Ureter (tissue), 1 donor: Measurements from ENCODE around the gene SART1. TPM values are rescaled to one million over a fixed set of nuclear protein-coding genes. Genes with fewer than 3 reads are reported as not detected.
"Not testable (repeated sequence)": the region's sequence is repeated elsewhere in the genome, so short reads cannot be mapped to it uniquely, and the experiment has no call there.

Experiments
- DNase-seq: peaks from one replicate; pipeline ENCODE4 v3.0.0-alpha.2; 2020; ENCODE audit warnings: low spot score
- total RNA-seq: library from RNA; stranded (reverse); gene quantifications from one replicate; pipeline ENCODE4 v1.2.4, GENCODE V29; 2023
- donor health status: DM: yes; HTN: yes; CAD: no.

SART1 gene
- total RNA-seq, 1 donor from 2014 or later, result 48.6 TPM

DNA sequence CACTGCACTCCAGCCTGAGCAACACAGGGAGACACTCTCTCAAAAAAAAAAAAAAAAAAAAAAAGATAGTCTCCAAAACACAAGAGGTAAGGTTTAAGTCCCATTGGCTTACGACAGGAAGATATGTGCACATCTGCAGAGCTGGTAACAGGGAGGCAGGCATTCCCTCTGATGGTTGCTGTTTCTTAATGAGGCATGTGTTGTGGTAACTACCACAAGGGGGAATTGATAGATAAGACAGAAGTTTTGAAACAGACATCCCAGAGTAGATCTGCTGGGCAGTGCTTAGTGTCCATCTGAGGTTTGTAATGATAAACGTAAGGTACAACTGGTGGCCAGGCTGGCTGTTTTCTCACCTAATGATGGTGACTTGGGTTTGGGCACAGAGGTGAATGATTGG, 35.8 kb downstream of the SART1 start:
- DNase-seq, result no peak

DNA sequence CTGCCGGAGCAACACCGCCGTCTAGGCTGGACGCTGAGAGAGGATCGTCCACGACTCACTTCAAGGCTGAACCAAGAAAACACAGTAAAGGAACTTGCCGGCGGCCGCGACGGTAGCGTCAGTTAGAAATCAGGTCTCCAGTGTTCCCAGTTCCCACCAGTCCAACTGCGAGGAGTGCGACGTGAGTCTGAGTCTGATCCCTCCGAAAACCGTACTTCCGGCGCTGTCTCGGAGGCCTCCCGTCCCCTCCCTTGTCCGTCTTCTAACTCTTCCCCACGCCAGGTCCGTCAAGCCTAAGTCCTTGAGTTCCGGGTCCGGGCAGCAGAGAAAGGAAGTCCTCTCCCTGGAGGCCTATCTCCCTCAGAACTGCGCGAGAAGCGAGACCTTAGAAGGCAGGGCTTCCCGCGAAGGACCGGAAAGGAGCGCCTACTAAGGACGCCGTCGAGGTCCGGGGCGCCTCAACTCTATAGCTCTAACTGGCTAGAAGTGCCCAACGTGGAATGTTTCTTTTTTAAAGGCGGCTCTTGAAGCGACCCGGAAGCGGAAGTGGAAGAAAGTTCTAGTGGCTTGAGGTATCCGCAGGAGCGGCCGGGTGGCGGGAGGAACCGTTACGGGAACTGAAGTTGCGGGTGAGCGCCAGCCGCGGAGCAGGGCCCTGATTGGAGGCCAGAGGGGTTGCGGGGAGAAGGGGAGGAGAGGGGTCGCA, 40.6 kb downstream of the SART1 start, which contains the start of the genes BANF1 and EIF1AD:
TSS of gene BANF1 (plus strand) at position 562 of the 706 bp plus-strand sequence. CDS start 748 bp downstream, outside the sequence.
TSS of gene EIF1AD (minus strand) at position 216 of the 706 bp plus-strand sequence. CDS start 1,768 bp downstream, outside the sequence.
- DNase-seq, result peak; percentile 94

DNA sequence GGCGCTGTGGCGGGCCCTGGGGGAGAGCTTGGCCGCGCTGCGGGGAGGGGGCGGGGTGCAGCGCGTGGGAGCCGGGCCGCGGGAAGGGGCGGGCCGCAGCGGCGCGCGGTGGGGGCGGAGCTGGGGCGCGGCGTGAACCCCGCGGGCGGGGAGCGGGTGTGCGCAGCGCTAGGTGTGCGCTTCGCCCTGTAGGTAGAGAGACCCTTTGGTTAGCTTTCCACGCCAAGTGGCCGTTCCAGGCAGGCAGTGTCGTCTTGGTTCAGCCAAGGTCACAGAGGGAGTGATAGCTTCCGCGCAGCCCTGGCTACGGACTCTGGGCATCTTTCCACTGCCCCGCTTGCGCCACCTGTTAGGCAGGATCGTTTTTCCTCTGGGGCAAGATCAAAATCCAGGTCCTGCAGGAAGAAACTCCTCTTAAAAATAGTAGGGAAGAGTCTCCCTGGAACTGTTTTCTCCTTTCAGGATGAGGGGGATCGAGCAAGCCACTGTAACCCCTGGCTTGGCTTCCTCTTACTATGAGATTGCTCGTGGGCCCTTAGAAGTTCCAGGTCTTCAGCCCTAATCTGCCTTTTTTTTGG, 41.2 kb downstream of the SART1 start:
- no peak for DNase-seq

DNA sequence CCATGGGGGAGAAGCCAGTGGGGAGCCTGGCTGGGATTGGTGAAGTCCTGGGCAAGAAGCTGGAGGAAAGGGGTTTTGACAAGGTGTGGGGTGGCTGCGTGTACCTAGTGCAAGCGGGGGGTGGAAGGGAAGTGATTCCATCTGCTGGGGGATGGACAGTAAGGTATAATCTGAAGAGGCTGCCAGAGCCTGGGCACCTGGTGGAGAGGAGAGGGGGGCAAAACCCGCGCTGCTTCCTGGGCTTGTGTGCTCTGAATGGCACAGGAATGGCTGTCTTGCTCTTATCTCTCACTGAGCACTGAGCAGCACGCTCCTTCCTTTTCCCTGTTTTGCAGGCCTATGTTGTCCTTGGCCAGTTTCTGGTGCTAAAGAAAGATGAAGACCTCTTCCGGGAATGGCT, 41.8 kb downstream of the SART1 start:
- no peak for DNase-seq

DNA sequence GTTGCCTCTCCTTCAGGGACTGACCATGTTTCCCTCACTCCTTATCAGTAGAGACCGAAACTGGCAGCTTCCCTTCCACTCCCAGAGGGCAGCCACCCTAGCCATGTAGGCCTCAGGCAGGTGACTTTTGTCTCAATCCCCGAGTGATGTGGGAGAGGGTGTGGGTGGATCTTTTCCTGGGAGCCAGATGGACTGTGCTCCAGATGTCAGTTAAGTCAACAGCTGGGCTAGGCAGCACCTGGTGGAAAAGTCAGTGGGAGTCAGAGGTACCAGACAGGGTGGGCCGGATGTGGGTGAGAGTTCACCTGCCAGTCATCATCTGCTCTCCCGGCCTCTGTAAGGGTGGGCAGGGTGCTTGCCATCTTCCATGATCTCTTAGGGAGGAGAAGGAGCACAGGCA, 42.7 kb downstream of the SART1 start:
- no peak for DNase-seq

DNA sequence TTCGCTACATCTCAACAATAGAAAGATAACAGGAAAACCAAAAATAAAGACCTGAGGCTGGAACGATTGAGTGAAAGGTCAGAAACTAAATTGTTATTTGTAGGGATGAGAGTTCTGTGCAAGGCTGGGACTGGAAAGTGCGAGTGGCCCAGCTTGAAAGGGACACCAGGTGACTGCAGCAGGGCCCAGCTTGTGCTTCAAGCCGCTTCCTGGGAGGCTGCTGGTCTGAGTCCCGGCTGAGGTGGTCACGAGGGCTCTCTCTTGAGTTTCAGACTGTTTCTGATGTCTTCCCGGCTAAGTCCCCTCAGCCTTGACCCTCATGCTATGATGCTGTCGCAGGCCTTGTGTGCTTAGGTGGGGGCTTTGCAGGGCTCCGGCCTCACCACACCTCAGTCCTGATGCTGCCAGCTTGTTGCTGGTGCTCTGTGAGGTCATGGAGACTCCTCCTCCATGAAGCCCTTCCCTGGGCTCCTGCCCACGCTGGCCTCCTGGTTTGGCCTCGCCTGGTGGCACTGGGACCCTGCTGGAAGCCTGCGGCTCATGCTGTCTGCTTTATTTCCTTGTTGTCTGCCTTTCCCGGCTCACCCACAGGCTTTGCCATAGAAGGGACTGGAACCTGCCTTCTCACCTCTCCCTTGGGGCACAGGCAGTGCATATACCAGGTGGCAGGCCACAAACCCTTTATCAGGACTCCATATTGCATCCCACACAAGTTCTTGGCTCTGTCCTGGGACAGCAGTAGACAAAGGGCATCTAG, 44.8 kb downstream of the SART1 start:
- DNase-seq, result no peak

DNA sequence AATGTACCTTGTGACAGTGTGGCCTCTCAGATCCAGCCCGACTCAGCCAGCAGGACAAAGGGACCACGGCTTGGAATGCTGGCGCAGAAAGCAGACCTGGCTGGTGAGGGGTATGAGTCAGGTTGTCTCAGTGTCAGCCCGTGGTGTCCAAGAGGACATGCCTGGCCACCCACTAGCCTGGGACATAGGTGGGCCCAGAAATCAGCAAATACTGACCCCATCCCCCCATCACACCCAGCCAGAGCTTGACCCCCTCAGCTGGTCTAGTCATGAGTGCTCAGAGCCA, 45.3 kb downstream of the SART1 start:
- DNase-seq, result no peak

DNA sequence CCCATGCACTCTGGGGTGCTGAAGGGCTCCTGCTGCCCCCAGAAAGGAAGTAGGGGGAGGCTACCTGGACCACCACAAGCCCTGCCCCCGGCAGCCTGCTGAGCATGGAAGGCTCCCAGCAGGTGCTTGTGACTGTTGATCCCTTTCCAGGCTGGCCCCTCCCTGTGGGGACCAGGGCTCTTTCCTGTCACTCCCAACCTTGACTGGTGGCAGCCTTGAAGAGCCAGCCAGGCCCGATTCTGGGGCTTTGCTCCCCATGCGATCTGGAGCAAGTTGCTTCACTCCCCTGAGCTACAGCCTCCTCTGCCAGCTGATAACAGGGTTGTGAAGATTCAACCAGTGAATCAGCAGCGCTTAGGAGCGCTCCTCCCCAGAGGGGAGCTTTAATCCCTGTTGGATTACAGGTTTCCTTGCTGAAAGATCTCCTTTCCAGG, 45.7 kb downstream of the SART1 start:
- DNase-seq, result no peak

DNA sequence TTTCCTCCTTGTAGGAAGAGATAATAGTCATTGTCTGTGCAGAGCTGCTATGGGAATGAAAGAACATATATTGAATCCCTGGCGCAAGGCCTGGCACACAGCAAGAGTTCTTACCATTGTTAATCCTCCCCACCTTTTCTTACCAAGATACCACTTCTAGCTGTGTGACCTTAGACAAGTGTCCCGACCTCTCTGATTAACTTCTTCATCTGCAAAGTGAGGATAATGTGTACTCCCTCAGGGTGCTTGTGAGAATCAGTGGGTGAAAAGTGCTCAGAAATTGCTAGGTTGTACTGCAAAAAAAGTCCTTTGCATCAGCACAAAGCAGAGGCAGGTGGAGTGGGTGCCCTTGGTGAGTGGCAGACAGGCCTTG, 46.5 kb downstream of the SART1 start:
- DNase-seq, result no peak

DNA sequence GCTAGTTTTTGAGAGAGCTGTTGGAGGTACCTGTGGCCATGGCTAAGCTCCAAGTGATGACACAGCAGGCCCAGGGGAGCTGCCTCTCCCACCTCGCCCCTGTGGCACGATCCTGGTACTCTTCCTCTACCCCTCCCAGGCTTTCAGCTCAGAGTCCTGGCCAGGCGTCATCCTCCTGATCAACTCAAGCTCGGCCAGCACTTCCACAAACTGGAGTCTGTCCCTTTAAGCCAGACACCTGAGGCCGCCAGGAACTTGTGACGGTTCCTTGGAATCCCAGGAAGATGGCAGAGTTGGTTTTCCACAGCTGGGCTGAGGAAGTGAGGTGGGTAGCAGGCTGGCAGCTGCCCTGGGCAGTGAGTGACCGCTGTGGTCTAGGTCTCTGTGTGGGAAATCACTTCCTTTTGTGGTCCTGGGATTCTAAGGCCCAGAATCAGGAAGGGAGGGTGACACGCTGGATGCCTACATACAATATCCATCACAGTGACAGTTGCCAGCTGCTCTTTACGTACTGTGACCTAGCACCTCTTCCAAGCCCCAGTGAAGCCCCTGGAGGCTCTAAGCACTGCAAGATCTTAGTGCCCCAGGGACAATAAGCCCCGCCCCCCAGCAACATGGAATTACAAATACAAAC, 47.1 kb downstream of the SART1 start:
- no peak for DNase-seq

DNA sequence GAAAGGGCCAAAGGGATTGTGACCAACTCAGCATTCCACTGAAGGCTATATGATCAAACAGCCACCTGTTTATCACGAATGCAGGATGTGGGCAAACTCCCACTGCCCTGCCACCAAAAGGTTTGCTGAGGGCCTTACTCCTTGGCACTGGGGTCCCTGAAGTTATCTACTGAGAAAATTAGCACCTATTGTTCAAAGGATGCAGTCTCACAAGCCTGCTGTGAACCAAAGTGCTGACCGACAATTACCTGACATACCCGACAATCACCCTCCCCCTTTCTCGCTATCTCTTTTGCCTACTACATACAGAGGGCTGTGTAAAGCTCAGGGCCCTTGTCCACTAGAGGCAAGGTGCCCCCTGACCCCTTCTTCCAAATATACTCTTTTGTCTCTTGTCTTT, 48.5 kb downstream of the SART1 start:
- not testable (repeated sequence) for DNase-seq

DNA sequence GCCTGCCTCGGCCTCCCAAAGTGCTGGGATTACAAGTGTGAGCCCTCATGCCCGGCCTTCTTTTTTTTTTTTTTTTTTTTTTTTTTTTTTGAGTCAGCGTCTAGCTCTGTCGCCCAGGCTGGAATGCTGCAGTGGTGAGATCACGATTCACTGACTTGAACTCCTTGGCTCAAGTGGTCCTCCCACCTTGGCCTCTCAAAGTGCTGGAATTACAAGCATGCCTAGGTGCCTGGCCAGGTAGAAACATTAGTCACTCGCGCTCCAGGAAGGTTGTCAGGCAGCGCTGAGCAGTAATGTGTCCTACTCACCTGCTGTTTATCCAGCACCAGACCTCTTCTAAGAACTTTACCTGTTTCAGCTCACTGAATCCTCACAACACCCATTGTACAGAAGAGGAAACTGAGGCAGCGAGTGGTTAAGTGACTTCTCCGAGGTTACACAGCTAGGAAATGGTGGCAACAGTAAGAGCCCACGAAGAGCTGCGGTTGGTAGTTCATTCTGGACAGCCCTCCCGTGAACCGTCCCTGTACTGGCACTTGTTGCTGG, 49.8 kb downstream of the SART1 start:
- DNase-seq, result no peak

DNA sequence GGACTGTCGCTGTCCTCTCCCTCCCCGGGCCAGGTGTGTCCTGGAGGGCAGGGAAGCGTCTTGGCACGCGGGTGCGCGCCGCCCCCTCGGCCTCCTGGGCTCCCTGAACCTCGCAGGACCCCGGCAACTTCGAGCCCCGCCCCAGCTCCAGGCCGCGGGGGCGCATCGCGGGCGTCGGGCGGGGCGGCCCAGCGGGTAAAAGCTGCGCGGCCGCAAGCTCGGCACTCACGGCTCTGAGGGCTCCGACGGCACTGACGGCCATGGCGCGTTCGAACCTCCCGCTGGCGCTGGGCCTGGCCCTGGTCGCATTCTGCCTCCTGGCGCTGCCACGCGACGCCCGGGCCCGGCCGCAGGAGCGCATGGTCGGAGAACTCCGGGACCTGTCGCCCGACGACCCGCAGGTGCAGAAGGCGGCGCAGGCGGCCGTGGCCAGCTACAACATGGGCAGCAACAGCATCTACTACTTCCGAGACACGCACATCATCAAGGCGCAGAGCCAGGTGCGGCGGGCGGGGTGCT, 50.3 kb downstream of the SART1 start, which contains the start of gene CST6:
TSS of gene CST6 (plus strand) at position 224 of the 519 bp plus-strand sequence. CDS start at position 261, 37 bp downstream.
- no peak for DNase-seq

DNA sequence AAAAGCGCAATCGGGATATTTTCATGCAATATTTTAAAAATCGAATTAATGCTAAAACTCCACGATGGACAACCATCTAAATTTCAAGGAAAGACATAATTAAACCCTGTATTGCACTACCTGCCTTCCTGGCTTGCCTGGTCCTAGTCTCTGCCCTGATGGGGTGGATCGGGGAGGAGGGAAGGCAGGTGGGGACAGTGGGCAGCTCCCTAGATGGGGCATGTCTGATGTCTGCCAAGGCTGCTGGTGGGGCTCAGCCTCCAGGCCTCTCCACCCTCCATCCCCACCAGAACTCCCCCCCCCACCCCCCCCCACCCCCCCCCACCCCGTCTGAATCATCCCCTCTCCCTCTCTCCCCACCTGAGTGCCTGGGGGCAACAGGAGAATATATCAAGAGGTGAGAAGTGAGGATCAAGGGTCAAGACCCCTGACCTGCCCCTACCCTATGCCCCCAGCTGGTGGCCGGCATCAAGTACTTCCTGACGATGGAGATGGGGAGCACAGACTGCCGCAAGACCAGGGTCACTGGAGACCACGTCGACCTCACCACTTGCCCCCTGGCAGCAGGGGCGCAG, 50.9 kb downstream of the SART1 start:
- DNase-seq, result no peak

DNA sequence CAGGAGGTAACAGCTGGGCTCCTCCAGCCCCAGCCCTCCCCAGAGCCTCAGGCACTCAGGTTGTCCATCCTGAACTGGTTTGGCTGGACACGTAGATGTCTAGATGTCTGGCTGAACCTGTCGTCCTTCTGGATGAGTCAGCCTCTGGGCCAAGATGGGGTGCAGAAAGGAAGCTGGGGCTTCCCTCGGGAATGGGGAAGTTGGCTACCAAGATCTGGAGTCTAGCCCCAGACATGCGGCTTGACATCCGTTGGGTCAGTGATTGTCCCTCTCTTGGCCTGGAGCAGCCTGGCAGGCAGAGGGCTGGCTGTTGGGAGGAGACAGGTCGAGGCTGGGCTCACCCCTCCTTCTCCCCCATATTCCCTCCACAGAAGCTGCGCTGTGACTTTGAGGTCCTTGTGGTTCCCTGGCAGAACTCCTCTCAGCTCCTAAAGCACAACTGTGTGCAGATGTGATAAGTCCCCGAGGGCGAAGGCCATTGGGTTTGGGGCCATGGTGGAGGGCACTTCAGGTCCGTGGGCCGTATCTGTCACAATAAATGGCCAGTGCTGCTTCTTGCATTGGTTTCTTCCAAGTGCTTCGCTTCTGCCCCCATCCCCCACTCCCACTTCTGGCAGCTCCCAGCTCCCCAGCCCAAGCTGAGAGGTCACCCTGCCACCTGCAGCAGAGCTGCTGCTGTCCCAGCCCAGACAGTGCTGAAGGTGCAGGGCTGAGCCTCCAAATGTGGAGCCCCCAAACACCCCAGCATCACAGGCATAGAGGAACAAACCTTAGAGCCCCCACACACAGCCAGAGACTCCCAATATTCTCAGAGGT, 51.6 kb downstream of the SART1 start:
- DNase-seq, result peak; percentile 65

DNA sequence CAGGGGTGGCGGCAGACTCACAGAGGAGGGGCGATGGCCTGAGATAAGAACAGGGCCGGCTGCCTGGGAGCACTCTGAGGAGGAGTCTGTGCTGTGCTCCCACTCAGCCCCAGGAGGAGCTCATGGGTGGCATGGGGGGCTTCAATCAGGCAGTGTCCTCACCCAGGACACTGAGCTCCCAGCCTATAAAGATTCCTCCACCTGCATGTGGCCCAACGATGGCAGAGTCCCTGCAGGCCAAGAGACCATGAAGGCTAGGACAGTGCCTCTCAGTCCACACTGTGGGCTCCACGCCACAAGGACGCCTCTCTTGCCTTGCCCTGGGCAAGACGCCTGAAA, 52.2 kb downstream of the SART1 start:
- DNase-seq, result no peak

DNA sequence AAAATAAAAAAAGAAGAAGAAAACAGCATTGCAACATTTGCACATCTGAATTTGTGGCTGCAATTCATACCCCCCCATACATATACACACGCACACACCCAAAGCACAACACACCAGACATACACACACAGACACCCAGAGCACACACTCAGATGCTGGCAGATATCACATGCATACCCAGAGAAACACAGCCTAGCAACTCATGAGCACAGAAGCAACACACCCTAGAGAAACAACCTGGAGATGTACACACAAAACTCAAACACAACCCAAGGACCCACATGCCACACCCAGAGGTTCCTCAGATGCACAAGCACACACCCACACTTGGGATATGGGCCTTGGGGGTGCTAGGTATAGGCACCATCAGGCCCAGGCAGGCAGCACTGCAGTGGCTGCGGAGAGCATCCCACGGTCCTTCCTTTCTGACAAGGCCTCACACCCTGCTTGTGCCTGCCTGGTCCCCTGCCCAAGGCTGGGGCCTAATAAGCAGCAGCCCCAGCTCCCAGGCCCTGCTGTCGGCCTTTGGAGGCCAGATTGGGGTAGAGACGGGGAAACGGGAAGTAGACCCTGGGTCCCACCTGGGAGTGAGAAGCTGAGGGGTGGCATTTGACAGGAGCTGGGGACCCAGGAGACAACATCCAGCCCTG, 53.4 kb downstream of the SART1 start:
- DNase-seq, result no peak

DNA sequence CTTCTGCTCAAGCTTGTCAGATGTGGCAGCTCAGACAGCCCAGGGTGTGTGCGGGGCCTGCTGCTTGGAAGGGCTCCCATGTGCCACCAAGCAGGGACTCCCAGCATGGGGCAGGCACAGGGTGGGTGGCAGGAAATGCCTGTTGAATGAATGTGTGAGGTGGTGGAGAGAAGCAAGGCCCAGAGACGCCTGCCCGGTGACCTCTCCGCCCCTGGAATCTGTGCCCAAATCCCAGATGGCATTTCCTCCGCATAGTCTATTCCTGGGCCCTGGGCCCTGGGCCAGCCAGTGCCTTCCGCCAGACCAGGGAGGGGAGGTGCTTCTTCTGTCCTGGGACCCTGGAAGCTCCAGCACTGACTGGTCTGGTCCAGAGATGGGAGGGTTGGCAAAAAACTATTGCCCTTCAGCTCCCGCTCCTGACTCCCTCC, 53.9 kb downstream of the SART1 start:
- DNase-seq, result no peak

DNA sequence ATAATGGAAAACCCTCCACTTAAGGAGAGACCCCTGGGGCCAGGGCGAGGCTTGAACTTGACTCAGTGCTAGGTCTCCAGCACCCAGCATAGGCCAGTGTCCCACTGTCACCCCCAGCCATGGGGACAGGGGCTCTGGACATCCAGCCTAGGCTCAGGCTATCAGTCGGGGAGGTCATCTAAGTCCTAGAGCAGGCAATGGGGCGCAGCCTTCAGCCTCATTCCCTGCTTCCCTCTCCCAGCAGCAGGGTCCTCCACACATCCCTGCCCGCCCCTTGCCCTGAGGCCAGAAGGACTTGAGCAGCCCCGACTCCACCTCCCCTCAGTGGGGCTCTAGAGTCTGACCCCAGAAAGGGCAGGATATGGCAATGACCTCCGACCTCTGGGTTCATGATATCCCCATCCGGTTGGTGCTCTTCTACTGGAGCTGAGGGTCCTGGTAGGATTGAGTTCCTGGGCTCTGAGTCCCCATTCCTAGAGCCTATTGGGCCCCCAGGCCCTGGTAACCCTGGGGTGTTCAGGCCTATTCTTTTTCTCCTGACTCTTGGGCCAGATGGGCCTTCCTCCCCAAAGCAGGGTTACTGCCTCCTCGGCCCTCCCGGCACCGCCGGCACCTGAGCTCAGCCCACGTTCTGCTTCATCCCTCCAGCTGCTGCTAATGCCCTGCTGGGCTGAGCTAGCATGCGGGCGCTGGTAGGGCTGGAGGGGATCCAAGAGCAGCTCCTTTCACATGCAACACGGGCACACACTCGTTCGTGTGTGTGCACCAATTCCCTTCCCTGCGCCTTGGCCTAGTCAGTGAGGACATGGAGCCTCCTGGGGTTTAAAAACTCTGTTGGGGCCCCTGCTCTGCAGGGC, 54.6 kb downstream of the SART1 start:
- no peak for DNase-seq
